ENCODE data around the gene BBC3.

DNA sequence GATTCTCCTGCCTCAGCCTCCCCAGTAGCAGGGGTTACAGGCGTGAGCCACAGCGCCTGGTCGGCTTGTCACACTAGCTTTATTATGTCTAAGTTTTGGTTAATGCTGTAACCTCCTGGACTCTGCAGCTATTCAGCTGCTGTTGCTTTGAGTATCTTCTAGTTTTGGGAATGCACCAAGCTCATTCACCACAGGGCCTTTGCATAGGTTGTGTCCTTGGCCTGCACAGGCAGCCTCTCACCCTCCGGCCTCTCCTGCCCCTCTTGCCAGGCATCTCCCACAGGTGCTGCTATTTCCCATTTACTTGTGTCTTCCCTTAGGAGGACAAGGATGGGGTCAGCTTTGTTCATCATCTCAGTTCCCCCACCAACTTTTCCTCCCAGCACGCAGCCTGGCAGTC lies 23.0 kb upstream of the BBC3 start:
- no peak for TF ChIP-seq POLR2A (IDR thresholded peaks at IDR 0.05)
- TF ChIP-seq, protein P1, sequence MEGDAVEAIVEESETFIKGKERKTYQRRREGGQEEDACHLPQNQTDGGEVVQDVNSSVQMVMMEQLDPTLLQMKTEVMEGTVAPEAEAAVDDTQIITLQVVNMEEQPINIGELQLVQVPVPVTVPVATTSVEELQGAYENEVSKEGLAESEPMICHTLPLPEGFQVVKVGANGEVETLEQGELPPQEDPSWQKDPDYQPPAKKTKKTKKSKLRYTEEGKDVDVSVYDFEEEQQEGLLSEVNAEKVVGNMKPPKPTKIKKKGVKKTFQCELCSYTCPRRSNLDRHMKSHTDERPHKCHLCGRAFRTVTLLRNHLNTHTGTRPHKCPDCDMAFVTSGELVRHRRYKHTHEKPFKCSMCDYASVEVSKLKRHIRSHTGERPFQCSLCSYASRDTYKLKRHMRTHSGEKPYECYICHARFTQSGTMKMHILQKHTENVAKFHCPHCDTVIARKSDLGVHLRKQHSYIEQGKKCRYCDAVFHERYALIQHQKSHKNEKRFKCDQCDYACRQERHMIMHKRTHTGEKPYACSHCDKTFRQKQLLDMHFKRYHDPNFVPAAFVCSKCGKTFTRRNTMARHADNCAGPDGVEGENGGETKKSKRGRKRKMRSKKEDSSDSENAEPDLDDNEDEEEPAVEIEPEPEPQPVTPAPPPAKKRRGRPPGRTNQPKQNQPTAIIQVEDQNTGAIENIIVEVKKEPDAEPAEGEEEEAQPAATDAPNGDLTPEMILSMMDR (IDR thresholded peaks at IDR 0.05 in 4 of 5, conservative IDR thresholded peaks at IDR 0.05 in 1 of 5), result no peak

Data from gastrocnemius medialis (tissue), 4 donors.